Measurements from ENCODE around the gene CLCF1. TPM values are rescaled to one million over a fixed set of nuclear protein-coding genes. Genes with fewer than 3 reads are reported as not detected.

The CLCF1 gene
- 11.0 TPM for polyA plus RNA-seq (2013, experiment 1 of 2; ENCODE audit: insufficient read length)
- 9.8 TPM for polyA plus RNA-seq (2013, experiment 2 of 2; ENCODE audit: insufficient read length)

GRCh38 chr11:67372993-67373647, at the start of gene CLCF1:
Gene CLCF1, minus strand, starts transcription at chr11:67373598. Its CDS starts 59 bp downstream, at chr11:67373539.
- DNase-seq = peak; percentile 73

- no peak for DNase-seq
Observed at GRCh38 chr11:67422891-67423290, 49.5 kb upstream of the CLCF1 start.

- no peak for DNase-seq
Observed at GRCh38 chr11:67421430-67422031, 48.1 kb upstream of the CLCF1 start.

GRCh38 chr11:67420646-67421429, 47.4 kb upstream of the CLCF1 start:
- peak; percentile 92 for DNase-seq

- DNase-seq = no peak
Observed at GRCh38 chr11:67420147-67420645, 46.8 kb upstream of the CLCF1 start.

- no peak for DNase-seq
Observed at GRCh38 chr11:67419325-67420049, 46.1 kb upstream of the CLCF1 start.

- DNase-seq = no peak
Observed at GRCh38 chr11:67418476-67419281, 45.3 kb upstream of the CLCF1 start.

GRCh38 chr11:67417425-67417824, 44.0 kb upstream of the CLCF1 start:
- DNase-seq = no peak

- DNase-seq = peak; percentile 12
Observed at GRCh38 chr11:67416416-67417335, 43.3 kb upstream of the CLCF1 start.

- DNase-seq = no peak
Observed at GRCh38 chr11:67415501-67416304, 42.3 kb upstream of the CLCF1 start, which contains the start of gene CARNS1. Gene CARNS1, plus strand, starts transcription at chr11:67415678. Its CDS starts 522 bp downstream, at chr11:67416200.

- DNase-seq = no peak
Observed at GRCh38 chr11:67413266-67413849, 40.0 kb upstream of the CLCF1 start.

GRCh38 chr11:67412495-67413179, 39.2 kb upstream of the CLCF1 start:
- no peak for DNase-seq

- no peak for DNase-seq
Observed at GRCh38 chr11:67411785-67412152, 38.4 kb upstream of the CLCF1 start.

GRCh38 chr11:67410984-67411784, 37.8 kb upstream of the CLCF1 start:
- no peak for DNase-seq

- DNase-seq = no peak
Observed at GRCh38 chr11:67410369-67410831, 37.0 kb upstream of the CLCF1 start.

- DNase-seq = no peak
Observed at GRCh38 chr11:67409781-67410368, 36.5 kb upstream of the CLCF1 start.

- no peak for DNase-seq
Observed at GRCh38 chr11:67409261-67409666, 35.9 kb upstream of the CLCF1 start.
